ENCODE results near the gene C3AR1. TPM values are rescaled to one million over a fixed set of nuclear protein-coding genes. Genes with fewer than 3 reads are reported as not detected.

C3AR1 gene
- total RNA-seq, 2 donors from 2014 or later, result 21.2 to 25.5 TPM

DNA sequence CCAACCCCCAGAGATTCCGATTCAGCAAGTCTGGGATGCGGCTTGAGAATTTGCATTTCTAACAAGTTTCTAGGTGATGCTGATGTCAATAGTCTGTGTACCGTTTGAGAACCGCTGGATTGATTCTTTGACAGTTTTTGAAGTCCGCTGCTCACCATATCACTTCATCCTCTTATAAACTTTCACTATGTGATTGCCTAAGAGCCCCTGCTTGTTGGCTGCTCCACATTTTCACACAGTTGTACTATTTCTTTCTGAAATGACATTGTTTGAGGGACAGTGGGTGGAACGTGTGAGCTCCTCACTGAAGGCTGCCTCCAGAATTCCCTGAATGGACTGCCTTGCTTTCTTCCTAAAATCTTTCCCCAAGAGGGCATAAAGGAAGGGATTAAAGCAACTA, 7.7 kb downstream of the C3AR1 start:
- Histone ChIP-seq H3K27ac (no peak overlapping the region), H3K27me3 (replicated peaks; ENCODE audit: insufficient read depth) (no peaks in the 10 kb centered on the region), H3K4me3 (no peak overlapping the region), H3K9me3 (no peaks in the 10 kb centered on the region), H3K36me3 (peaks cover 9% of the 10 kb centered on the region), H3K4me1 (ENCODE audit: control insufficient read depth in 1 of 2, low read depth in 2 of 2) (no peaks in the 10 kb centered on the region)
- TF ChIP-seq, protein P1, sequence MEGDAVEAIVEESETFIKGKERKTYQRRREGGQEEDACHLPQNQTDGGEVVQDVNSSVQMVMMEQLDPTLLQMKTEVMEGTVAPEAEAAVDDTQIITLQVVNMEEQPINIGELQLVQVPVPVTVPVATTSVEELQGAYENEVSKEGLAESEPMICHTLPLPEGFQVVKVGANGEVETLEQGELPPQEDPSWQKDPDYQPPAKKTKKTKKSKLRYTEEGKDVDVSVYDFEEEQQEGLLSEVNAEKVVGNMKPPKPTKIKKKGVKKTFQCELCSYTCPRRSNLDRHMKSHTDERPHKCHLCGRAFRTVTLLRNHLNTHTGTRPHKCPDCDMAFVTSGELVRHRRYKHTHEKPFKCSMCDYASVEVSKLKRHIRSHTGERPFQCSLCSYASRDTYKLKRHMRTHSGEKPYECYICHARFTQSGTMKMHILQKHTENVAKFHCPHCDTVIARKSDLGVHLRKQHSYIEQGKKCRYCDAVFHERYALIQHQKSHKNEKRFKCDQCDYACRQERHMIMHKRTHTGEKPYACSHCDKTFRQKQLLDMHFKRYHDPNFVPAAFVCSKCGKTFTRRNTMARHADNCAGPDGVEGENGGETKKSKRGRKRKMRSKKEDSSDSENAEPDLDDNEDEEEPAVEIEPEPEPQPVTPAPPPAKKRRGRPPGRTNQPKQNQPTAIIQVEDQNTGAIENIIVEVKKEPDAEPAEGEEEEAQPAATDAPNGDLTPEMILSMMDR (IDR thresholded peaks at IDR 0.05), result no peak
- no peak for DNase-seq (ENCODE audit: low spot score)
- ATAC-seq (ENCODE audit: insufficient number of reproducible peaks, low FRiP score, low read depth), result no peak

DNA sequence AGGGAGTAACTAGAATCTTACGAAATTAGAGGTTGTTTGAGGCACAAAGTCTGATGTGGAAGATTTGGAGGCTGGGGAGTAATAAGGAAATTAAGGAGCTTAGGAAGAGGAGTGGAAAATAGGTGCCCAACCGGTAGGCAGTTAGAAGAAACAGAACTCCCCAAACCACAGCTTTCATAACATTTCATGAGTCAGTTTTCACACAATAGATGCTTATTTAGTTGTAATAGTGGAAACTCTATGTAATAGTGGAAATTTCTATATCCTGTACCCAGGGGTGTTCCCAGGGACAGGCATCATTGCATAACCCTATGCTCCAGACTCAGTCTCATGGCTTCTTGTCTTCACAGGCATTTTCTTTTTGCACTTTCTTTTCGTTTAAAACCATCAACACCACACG, 8.3 kb downstream of the C3AR1 start:
- ATAC-seq (ENCODE audit: insufficient number of reproducible peaks, low FRiP score, low read depth), result peak; percentile 26
- DNase-seq (ENCODE audit: low spot score), result no peak
- TF ChIP-seq, protein P1 (IDR thresholded peaks at IDR 0.05), result no peak
- Histone ChIP-seq H3K4me1 (ENCODE audit: control insufficient read depth in 1 of 2, low read depth in 2 of 2) (no peaks in the 10 kb centered on the region), H3K4me3 (no peak overlapping the region), H3K27me3 (replicated peaks; ENCODE audit: insufficient read depth) (no peaks in the 10 kb centered on the region), H3K36me3 (peaks cover 13% of the 10 kb centered on the region), H3K9me3 (no peaks in the 10 kb centered on the region), H3K27ac (peak overlapping the region in 1 of 2 donors; percentile 34)

DNA sequence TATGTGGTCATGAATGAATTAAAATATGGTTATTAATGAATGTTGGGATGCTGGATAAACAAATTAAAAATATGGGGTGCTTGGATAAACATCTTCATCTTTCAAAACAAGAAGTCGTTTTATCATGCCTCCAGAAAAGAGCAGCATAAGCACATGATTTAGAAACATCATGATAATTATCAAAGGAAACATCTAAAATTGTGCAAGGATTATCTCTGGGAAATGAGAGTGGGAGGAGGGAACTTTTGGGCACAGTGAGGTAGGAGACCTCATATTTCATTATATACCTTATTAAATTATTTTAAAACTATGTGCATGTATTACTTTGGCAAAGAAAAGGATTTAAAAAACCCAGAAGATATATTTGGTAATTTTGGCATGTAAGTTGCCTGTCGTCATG, 8.9 kb downstream of the C3AR1 start:
- Histone ChIP-seq H3K4me1 (ENCODE audit: control insufficient read depth in 1 of 2, low read depth in 2 of 2) (no peaks in the 10 kb centered on the region), H3K36me3 (peaks cover 18% of the 10 kb centered on the region), H3K4me3 (no peak overlapping the region), H3K27me3 (replicated peaks; ENCODE audit: insufficient read depth) (no peaks in the 10 kb centered on the region), H3K27ac (peak overlapping the region in 1 of 2 donors; percentile 34), H3K9me3 (no peaks in the 10 kb centered on the region)
- DNase-seq (ENCODE audit: low spot score) (no peak), ATAC-seq (ENCODE audit: insufficient number of reproducible peaks, low FRiP score, low read depth) (no peak)
- TF ChIP-seq, protein P1 (IDR thresholded peaks at IDR 0.05), result no peak

DNA sequence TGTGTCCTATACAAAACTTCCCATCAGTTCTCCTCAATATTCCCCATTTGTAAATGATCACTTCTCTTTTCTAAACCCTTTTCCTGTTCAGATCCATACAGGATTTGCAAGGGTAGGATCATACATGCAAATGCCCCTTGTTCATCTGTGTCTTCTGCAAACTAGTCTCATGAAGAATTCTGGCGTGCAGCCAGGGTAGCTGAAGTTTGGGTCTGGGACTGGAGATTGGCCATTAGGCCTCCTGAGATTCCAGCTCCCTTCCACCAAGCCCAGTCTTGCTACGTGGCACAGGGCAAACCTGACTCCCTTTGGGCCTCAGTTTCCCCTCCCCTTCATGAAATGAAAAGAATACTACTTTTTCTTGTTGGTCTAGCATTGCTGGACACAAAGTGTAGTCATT, 11.3 kb downstream of the C3AR1 start:
- ATAC-seq (ENCODE audit: insufficient number of reproducible peaks, low FRiP score, low read depth) (no peak), DNase-seq (ENCODE audit: low spot score) (no peak)
- Histone ChIP-seq H3K4me1 (ENCODE audit: control insufficient read depth in 1 of 2, low read depth in 2 of 2) (no peaks in the 10 kb centered on the region), H3K27ac (no peak overlapping the region), H3K27me3 (replicated peaks; ENCODE audit: insufficient read depth) (no peaks in the 10 kb centered on the region), H3K9me3 (no peaks in the 10 kb centered on the region), H3K4me3 (no peak overlapping the region), H3K36me3 (peaks cover 35% of the 10 kb centered on the region)
- TF ChIP-seq, protein P1 (IDR thresholded peaks at IDR 0.05), result no peak

DNA sequence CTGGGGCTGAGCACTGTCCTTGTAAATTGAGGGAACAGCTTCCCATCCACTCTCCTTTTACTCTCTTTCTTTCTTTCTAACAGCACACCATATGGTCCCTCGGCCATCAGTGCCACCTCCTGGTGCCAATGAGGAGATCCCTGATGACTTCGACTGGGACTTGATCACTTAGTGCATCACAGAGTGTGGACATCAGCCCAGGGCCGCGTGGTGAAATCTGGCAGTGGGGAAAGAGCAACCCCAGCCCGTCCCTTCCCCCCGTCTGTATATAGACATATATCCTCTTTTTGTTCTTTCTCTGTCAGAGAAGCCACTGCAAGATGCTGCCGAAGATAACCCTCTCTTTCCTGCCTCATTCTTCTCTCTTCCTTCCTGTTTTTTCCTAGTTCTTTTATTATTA, 13.5 kb downstream of the C3AR1 start:
- peaks cover 56% of the 10 kb centered on the region for H3K36me3 ChIP-seq
- no peak for ATAC-seq (ENCODE audit: insufficient number of reproducible peaks, low FRiP score, low read depth)

More for the DNA sequence above, 13.5 kb downstream of the C3AR1 start:
- Histone ChIP-seq H3K27ac (no peak overlapping the region), H3K27me3 (replicated peaks; ENCODE audit: insufficient read depth) (no peaks in the 10 kb centered on the region), H3K4me1 (ENCODE audit: control insufficient read depth in 1 of 2, low read depth in 2 of 2) (no peaks in the 10 kb centered on the region), H3K4me3 (no peak overlapping the region), H3K9me3 (no peaks in the 10 kb centered on the region)
- TF ChIP-seq, protein P1 (IDR thresholded peaks at IDR 0.05), result no peak
- DNase-seq (ENCODE audit: low spot score), result no peak
